Smooth muscle cell (in vitro differentiated cells): Measurements from ENCODE around the gene GFI1B. TPM values are rescaled to one million over a fixed set of nuclear protein-coding genes. Genes with fewer than 3 reads are reported as not detected.

Experiments
- DNase-seq: peaks from one replicate; lab custom pipeline; 2025; ENCODE audit not compliant: unreplicated experiment; lab: John Stamatoyannopoulos, UW
- H2AFZ ChIP-seq: fragments of 200-600 bp; sonication (generic); 2 replicates; pipeline ENCODE4 v1.6.0; 2016; ENCODE audit warnings: antibody characterized with exemption, low read depth, mild to moderate bottlenecking
- H3F3A ChIP-seq: fragments of 200-600 bp; sonication (generic); 2 replicates; pipeline ENCODE4 v1.6.0; 2017; ENCODE audit warnings: antibody characterized with exemption, low read depth
- H3K27ac ChIP-seq: fragments of 200-600 bp; sonication (generic); 2 replicates; pipeline ENCODE4 v1.5.1; 2016; ENCODE audit warnings: low read depth, mild to moderate bottlenecking
- H3K27me3 ChIP-seq: fragments of 200-600 bp; sonication (generic); 2 replicates; pipeline ENCODE4 v1.6.1; 2016; ENCODE audit warnings: low read depth, mild to moderate bottlenecking
- H3K36me3 ChIP-seq: fragments of 200-600 bp; sonication (generic); 2 replicates; pipeline ENCODE4 v1.5.1; 2016; ENCODE audit warnings: low read depth
- H3K4me1 ChIP-seq: fragments of 200-600 bp; sonication (generic); 2 replicates; pipeline ENCODE4 v1.5.1; 2016; ENCODE audit warnings: low read depth
- H3K4me2 ChIP-seq: fragments of 200-600 bp; sonication (generic); 2 replicates; pipeline ENCODE4 v1.6.0; 2016; ENCODE audit warnings: mild to moderate bottlenecking
- H3K4me3 ChIP-seq: fragments of 200-600 bp; sonication (generic); 2 replicates; pipeline ENCODE4 v1.5.1; 2016; ENCODE audit warnings: mild to moderate bottlenecking
- H3K79me2 ChIP-seq: fragments of 200-600 bp; sonication (generic); 2 replicates; pipeline ENCODE4 v1.6.0; 2016; ENCODE audit warnings: low read depth, mild to moderate bottlenecking
- H3K9ac ChIP-seq: fragments of 200-600 bp; sonication (generic); 2 replicates; pipeline ENCODE4 v1.6.0; 2016; ENCODE audit warnings: low read depth
- H3K9me3 ChIP-seq: fragments of 200-600 bp; sonication (generic); replicated peaks from 2 replicates; pipeline ENCODE4 v1.5.1; 2016; ENCODE audit warnings: low read depth
- H4K20me1 ChIP-seq: fragments of 200-600 bp; sonication (generic); 2 replicates; pipeline ENCODE4 v1.6.0; 2016; ENCODE audit warnings: low read depth
- WGBS: methylation state at CpG from one replicate; pipeline ENCODE4 v1.1.7; 2016; ENCODE audit warnings: low lambda C conversion rate; 5-methylcytosine and 5-hydroxymethylcytosine counted together
- polyA plus RNA-seq: library from polyadenylated mRNA; unstranded; fragments of >200 nt; fragmentation: Nextera tagmentation; extraction: Ambion mirVana; gene quantifications from 2 replicates; pipeline ENCODE4 v1.2.1, GENCODE V29; 2016
- total RNA-seq: library from RNA; depleted of rRNA; stranded (reverse); fragments of >200 nt; gene quantifications from 2 replicates; pipeline ENCODE4 v1.2.3, GENCODE V29; 2014
- TF ChIP-seq, protein P1 (sequence below): fragments of 200-600 bp; sonication (generic); IDR thresholded peaks from 2 replicates; pipeline ENCODE4 v1.5.1; 2017; ENCODE audit warnings: borderline replicate concordance, mild to moderate bottlenecking, antibody characterized with exemption; ENCODE audit not compliant: insufficient read depth, poor library complexity, severe bottlenecking

Gene GFI1B
- total and polyA plus RNA-seq, 2 experiments from 2014 or later: not detected

DNA sequence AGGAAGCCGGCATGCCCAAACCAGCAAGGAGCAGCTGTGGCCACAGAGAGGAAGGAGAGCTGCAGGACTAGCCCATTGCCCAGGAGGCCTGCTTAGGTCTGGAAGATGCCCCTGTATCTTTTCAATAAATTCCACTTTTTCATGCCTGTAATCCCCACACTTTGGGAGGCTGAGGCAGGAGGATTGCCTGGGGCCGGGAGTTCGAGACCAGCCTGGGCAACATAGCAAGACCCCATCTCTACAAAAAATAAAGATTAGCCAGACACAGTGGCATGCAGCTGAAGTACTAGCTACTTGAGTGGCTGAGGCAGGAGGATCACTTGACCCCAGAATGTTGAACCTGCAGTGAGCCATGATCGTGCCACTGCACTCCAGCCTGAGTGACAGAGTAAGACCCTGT, 28.8 kb upstream of the GFI1B start:
- 95% methylated on average over 4 of the region's 4 CpGs for WGBS

GRCh38 chr9:132955123-132955522, 23.4 kb upstream of the GFI1B start:
- no peaks in the 10 kb centered on the region for H3K9me3 ChIP-seq
- no peak overlapping the region for H3K4me2 ChIP-seq
- no peaks in the 10 kb centered on the region for H3K4me1 ChIP-seq
- H3F3A ChIP-seq: no peaks in the 10 kb centered on the region
- no peak overlapping the region for H3K27ac ChIP-seq
- no peak for DNase-seq
- no peak overlapping the region for H3K4me3 ChIP-seq
- no peak overlapping the region for H2AFZ ChIP-seq
- no peaks in the 10 kb centered on the region for H3K79me2 ChIP-seq
- H3K36me3 ChIP-seq: no peaks in the 10 kb centered on the region
- TF ChIP-seq, protein P1, sequence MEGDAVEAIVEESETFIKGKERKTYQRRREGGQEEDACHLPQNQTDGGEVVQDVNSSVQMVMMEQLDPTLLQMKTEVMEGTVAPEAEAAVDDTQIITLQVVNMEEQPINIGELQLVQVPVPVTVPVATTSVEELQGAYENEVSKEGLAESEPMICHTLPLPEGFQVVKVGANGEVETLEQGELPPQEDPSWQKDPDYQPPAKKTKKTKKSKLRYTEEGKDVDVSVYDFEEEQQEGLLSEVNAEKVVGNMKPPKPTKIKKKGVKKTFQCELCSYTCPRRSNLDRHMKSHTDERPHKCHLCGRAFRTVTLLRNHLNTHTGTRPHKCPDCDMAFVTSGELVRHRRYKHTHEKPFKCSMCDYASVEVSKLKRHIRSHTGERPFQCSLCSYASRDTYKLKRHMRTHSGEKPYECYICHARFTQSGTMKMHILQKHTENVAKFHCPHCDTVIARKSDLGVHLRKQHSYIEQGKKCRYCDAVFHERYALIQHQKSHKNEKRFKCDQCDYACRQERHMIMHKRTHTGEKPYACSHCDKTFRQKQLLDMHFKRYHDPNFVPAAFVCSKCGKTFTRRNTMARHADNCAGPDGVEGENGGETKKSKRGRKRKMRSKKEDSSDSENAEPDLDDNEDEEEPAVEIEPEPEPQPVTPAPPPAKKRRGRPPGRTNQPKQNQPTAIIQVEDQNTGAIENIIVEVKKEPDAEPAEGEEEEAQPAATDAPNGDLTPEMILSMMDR: no peak
- H3K27me3 ChIP-seq: no peaks in the 10 kb centered on the region
- no peaks in the 10 kb centered on the region for H4K20me1 ChIP-seq
- H3K9ac ChIP-seq: no peak overlapping the region
- WGBS: 89% methylated on average over 2 of the region's 2 CpGs

More for the DNA sequence above, 28.8 kb upstream of the GFI1B start:
- no peak overlapping the region for H3K4me2 ChIP-seq
- no peaks in the 10 kb centered on the region for H3K79me2 ChIP-seq
- H3K4me1 ChIP-seq: no peaks in the 10 kb centered on the region
- no peak overlapping the region for H3K9ac ChIP-seq
- TF ChIP-seq, protein P1: no peak
- H3K27me3 ChIP-seq: no peaks in the 10 kb centered on the region
- no peak overlapping the region for H3K4me3 ChIP-seq
- H3K36me3 ChIP-seq: no peaks in the 10 kb centered on the region
- no peak overlapping the region for H3K27ac ChIP-seq
- DNase-seq: no peak
- H4K20me1 ChIP-seq: no peaks in the 10 kb centered on the region
- no peaks in the 10 kb centered on the region for H3F3A ChIP-seq
- no peaks in the 10 kb centered on the region for H3K9me3 ChIP-seq
- no peak overlapping the region for H2AFZ ChIP-seq

DNA sequence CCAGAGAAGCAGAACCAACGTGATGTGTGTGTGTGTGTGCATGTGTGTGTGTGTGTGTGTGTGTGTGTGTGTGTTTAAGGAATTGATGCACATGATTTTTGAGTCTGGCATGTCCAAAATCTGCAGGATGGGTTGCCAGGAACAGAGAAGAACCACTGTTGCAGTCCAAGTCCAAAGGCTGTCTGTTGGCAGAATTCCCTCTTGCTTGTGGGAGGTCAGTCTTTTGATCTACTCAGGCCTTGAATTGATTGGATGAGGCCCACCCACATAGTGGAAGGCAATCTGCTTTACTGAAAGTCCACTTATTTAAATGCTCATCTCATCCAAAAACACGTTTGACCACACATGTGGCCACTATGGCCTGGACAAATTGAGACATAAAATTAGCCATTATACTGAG, 22.7 kb upstream of the GFI1B start:
- H4K20me1 ChIP-seq: no peaks in the 10 kb centered on the region
- H3K27me3 ChIP-seq: no peaks in the 10 kb centered on the region
- H3K36me3 ChIP-seq: no peaks in the 10 kb centered on the region
- no peak overlapping the region for H3K4me2 ChIP-seq
- H3K9ac ChIP-seq: no peak overlapping the region
- no peaks in the 10 kb centered on the region for H3K4me1 ChIP-seq
- DNase-seq: no peak
- WGBS: 65% methylated on average over 2 of the region's 2 CpGs
- no peaks in the 10 kb centered on the region for H3F3A ChIP-seq
- TF ChIP-seq, protein P1: no peak
- H3K4me3 ChIP-seq: no peak overlapping the region
- H2AFZ ChIP-seq: no peak overlapping the region
- H3K79me2 ChIP-seq: no peaks in the 10 kb centered on the region
- no peaks in the 10 kb centered on the region for H3K9me3 ChIP-seq
- H3K27ac ChIP-seq: no peak overlapping the region

DNA sequence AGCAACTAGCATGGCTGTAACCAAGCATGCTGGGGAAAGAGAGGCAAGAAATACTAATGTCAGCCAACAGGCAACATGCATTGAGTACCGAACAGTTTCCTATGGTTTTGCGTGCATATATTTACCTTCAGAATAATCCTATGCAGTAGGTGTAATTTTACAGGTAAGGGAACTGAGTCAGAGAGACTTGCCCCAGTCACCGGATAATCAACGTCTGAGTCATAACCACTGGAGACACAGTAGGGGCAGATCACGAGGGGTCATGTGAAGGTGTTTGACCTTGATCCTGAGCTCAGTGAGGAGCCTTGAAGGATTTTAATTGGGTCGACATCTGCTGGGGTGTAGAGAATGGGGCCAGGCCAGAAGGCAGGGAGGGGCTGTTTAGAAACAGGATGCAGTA, 20.7 kb upstream of the GFI1B start:
- Histone ChIP-seq H3K27me3 (no peaks in the 10 kb centered on the region), H3K27ac (no peak overlapping the region), H3K4me2 (no peak overlapping the region), H3K9ac (no peak overlapping the region), H3K4me3 (no peak overlapping the region), H3K9me3 (no peaks in the 10 kb centered on the region), H3K79me2 (no peaks in the 10 kb centered on the region), H3K36me3 (no peaks in the 10 kb centered on the region), H3K4me1 (no peaks in the 10 kb centered on the region), H2AFZ (no peak overlapping the region), H4K20me1 (no peaks in the 10 kb centered on the region), H3F3A (no peaks in the 10 kb centered on the region)
- TF ChIP-seq, protein P1: no peak
- WGBS: 87% methylated on average over 6 of the region's 6 CpGs
- DNase-seq: no peak
